OCI-LY1 (cell line): ENCODE results near the gene PDE11A.

ENCODE experiments used
- CTCF ChIP-seq: fragments of 200-600 bp; sonication (generic), shearing (Covaris generic); IDR thresholded peaks from 2 replicates; pipeline ENCODE4 v1.5.1; 2017; ENCODE audit warnings: mild to moderate bottlenecking, antibody characterized with exemption, low read length, moderate library complexity, mixed read lengths
- EZH2 ChIP-seq: fragments of 200-600 bp; sonication (generic), shearing (Covaris generic); IDR thresholded peaks from 2 replicates; pipeline ENCODE4 v1.8.0; 2017; ENCODE audit warnings: borderline replicate concordance, mixed run types, mild to moderate bottlenecking, antibody characterized with exemption, low read length, moderate library complexity, mixed read lengths

- TF ChIP-seq CTCF (no peak), EZH2 (no peak)
These were observed 422.7 kb downstream of the PDE11A start for GRCh38 chr2:177649568-177650518.
